ENCODE data around the gene NLRP1. TPM values are rescaled to one million over a fixed set of nuclear protein-coding genes. Genes with fewer than 3 reads are reported as not detected.

Gene NLRP1
- polyA plus RNA-seq, 1 donor from 2014 or later, result 255 TPM

GRCh38 chr17:5527601-5528250, 56.6 kb downstream of the NLRP1 start:
- no peaks in the 10 kb centered on the region for H3K27me3 ChIP-seq (ENCODE audit: insufficient read depth, low read depth, low read length)
- H3K9ac ChIP-seq (ENCODE audit: low read length), result no peak overlapping the region
- no peak overlapping the region for H3K4me2 ChIP-seq (ENCODE audit: low read length)
- H4K20me1 ChIP-seq (ENCODE audit: insufficient read depth), result no peaks in the 10 kb centered on the region
- no peak overlapping the region for H3K4me3 ChIP-seq (ENCODE audit: low read length)
- no peaks in the 10 kb centered on the region for H3K36me3 ChIP-seq (ENCODE audit: insufficient read depth, low read length)
- no peaks in the 10 kb centered on the region for H3K9me2 ChIP-seq (ENCODE audit: insufficient read depth, low read length)
- H3K79me2 ChIP-seq (replicated peaks; ENCODE audit: insufficient read depth, low read length), result no peaks in the 10 kb centered on the region
- H3K9me3 ChIP-seq (ENCODE audit: low read length), result no peaks in the 10 kb centered on the region
- no peak for TF ChIP-seq MXI1 (conservative IDR thresholded peaks at IDR 0.05; ENCODE audit: poor library complexity, severe bottlenecking)
- no peak for TF ChIP-seq RAD21 (conservative IDR thresholded peaks at IDR 0.05)
- TF ChIP-seq, protein P1, sequence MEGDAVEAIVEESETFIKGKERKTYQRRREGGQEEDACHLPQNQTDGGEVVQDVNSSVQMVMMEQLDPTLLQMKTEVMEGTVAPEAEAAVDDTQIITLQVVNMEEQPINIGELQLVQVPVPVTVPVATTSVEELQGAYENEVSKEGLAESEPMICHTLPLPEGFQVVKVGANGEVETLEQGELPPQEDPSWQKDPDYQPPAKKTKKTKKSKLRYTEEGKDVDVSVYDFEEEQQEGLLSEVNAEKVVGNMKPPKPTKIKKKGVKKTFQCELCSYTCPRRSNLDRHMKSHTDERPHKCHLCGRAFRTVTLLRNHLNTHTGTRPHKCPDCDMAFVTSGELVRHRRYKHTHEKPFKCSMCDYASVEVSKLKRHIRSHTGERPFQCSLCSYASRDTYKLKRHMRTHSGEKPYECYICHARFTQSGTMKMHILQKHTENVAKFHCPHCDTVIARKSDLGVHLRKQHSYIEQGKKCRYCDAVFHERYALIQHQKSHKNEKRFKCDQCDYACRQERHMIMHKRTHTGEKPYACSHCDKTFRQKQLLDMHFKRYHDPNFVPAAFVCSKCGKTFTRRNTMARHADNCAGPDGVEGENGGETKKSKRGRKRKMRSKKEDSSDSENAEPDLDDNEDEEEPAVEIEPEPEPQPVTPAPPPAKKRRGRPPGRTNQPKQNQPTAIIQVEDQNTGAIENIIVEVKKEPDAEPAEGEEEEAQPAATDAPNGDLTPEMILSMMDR (IDR thresholded peaks at IDR 0.05; ENCODE audit: poor library complexity, severe bottlenecking), result no peak
- TF ChIP-seq POLR2AphosphoS5 (IDR thresholded peaks at IDR 0.05), result no peak
- no peak for TF ChIP-seq EZH2 (IDR thresholded peaks at IDR 0.05; ENCODE audit: borderline replicate concordance, insufficient read depth, low read length, poor library complexity, severe bottlenecking)
- TF ChIP-seq, protein P2, sequence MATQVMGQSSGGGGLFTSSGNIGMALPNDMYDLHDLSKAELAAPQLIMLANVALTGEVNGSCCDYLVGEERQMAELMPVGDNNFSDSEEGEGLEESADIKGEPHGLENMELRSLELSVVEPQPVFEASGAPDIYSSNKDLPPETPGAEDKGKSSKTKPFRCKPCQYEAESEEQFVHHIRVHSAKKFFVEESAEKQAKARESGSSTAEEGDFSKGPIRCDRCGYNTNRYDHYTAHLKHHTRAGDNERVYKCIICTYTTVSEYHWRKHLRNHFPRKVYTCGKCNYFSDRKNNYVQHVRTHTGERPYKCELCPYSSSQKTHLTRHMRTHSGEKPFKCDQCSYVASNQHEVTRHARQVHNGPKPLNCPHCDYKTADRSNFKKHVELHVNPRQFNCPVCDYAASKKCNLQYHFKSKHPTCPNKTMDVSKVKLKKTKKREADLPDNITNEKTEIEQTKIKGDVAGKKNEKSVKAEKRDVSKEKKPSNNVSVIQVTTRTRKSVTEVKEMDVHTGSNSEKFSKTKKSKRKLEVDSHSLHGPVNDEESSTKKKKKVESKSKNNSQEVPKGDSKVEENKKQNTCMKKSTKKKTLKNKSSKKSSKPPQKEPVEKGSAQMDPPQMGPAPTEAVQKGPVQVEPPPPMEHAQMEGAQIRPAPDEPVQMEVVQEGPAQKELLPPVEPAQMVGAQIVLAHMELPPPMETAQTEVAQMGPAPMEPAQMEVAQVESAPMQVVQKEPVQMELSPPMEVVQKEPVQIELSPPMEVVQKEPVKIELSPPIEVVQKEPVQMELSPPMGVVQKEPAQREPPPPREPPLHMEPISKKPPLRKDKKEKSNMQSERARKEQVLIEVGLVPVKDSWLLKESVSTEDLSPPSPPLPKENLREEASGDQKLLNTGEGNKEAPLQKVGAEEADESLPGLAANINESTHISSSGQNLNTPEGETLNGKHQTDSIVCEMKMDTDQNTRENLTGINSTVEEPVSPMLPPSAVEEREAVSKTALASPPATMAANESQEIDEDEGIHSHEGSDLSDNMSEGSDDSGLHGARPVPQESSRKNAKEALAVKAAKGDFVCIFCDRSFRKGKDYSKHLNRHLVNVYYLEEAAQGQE (IDR thresholded peaks at IDR 0.05; ENCODE audit: borderline replicate concordance), result no peak
- TF ChIP-seq SMC3 (conservative IDR thresholded peaks at IDR 0.05; ENCODE audit: poor library complexity), result no peak
- no peak for TF ChIP-seq TAF1 (IDR thresholded peaks at IDR 0.05; ENCODE audit: low read depth)
- TF ChIP-seq EP300 (conservative IDR thresholded peaks at IDR 0.05; ENCODE audit: poor library complexity, severe bottlenecking), result no peak
- no peaks in the 10 kb centered on the region for H3F3A ChIP-seq (ENCODE audit: insufficient read depth, low read length, poor library complexity, severe bottlenecking)
- H2AFZ ChIP-seq (ENCODE audit: low read depth, low read length), result no peak overlapping the region
- no peak overlapping the region for H3K27ac ChIP-seq (ENCODE audit: low read length)

DNA sequence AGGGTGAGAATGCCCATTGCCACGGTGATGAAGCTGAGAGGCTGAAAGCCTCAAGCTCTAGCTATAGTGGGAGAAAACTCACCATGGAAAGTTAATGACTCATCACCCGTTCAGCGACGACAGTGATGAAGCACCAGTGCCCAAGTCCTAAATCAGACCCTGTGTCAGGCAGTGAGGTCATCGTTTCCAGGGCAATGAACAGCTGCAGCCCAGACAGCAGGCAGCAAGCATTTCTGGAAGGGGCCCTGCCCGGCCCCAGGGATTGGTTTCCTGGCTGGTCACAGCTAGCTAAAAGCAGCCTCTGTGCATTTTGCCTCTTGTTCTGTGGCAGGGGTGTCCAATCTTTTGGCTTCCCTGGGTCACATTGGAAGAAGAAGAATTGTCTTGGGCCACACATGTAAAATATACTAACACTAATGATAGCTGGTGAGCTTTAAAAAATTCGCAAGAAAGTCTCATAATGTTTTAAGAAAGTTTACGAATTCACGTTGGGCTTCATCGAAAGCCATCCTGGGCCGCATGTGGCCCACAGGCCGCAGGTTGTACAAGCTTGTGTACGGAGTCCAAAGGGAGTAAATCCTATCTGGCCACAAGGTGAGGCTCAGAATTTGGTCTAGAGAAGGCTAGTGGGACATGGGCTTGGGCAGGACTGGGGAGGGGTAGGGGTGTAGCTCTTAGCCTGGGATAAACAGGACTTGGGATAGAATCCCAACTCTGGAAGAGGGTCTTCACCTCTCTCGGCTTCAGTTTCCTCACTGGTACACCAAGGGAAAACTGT, 57.3 kb downstream of the NLRP1 start:
- peak overlapping the region; percentile 10 for H2AFZ ChIP-seq (ENCODE audit: low read depth, low read length)
- no peak overlapping the region for H3K9ac ChIP-seq (ENCODE audit: low read length)
- TF ChIP-seq TAF1 (IDR thresholded peaks at IDR 0.05; ENCODE audit: low read depth), result no peak
- TF ChIP-seq EP300 (conservative IDR thresholded peaks at IDR 0.05; ENCODE audit: poor library complexity, severe bottlenecking), result no peak
- no peak for TF ChIP-seq EZH2 (IDR thresholded peaks at IDR 0.05; ENCODE audit: borderline replicate concordance, insufficient read depth, low read length, poor library complexity, severe bottlenecking)
- no peak for TF ChIP-seq SMC3 (conservative IDR thresholded peaks at IDR 0.05; ENCODE audit: poor library complexity)
- no peak for TF ChIP-seq POLR2AphosphoS5 (IDR thresholded peaks at IDR 0.05)
- TF ChIP-seq, protein P1 (IDR thresholded peaks at IDR 0.05; ENCODE audit: poor library complexity, severe bottlenecking), result no peak
- TF ChIP-seq RAD21 (conservative IDR thresholded peaks at IDR 0.05), result no peak
- TF ChIP-seq, protein P2 (IDR thresholded peaks at IDR 0.05; ENCODE audit: borderline replicate concordance), result no peak
- TF ChIP-seq MXI1 (conservative IDR thresholded peaks at IDR 0.05; ENCODE audit: poor library complexity, severe bottlenecking), result no peak

More for the DNA sequence above, 57.3 kb downstream of the NLRP1 start:
- no peaks in the 10 kb centered on the region for H3K9me2 ChIP-seq (ENCODE audit: insufficient read depth, low read length)
- H3F3A ChIP-seq (ENCODE audit: insufficient read depth, low read length, poor library complexity, severe bottlenecking), result no peaks in the 10 kb centered on the region
- no peaks in the 10 kb centered on the region for H3K36me3 ChIP-seq (ENCODE audit: insufficient read depth, low read length)
- H3K4me3 ChIP-seq (ENCODE audit: low read length), result no peak overlapping the region
- peak overlapping the region; percentile 17 for H3K27ac ChIP-seq (ENCODE audit: low read length)
- no peaks in the 10 kb centered on the region for H3K9me3 ChIP-seq (ENCODE audit: low read length)
- H3K4me2 ChIP-seq (ENCODE audit: low read length), result no peak overlapping the region
- H3K27me3 ChIP-seq (ENCODE audit: insufficient read depth, low read depth, low read length), result no peaks in the 10 kb centered on the region
- no peaks in the 10 kb centered on the region for H3K79me2 ChIP-seq (replicated peaks; ENCODE audit: insufficient read depth, low read length)
- no peaks in the 10 kb centered on the region for H4K20me1 ChIP-seq (ENCODE audit: insufficient read depth)
